ENCODE measurements around the gene LBH. TPM values are rescaled to one million over a fixed set of nuclear protein-coding genes. Genes with fewer than 3 reads are reported as not detected.

Gene LBH
- total RNA-seq, 1 donor from 2014 or later, result 2.4 TPM

GRCh38 chr2:30272286-30272685 lies 41.0 kb downstream of the LBH start:
- DNase-seq (ENCODE audit: low read depth, low spot score), result no peak

- no peak for DNase-seq (ENCODE audit: low read depth, low spot score)
Measured at GRCh38 chr2:30272761-30273573, 41.6 kb downstream of the LBH start.

- no peak for DNase-seq (ENCODE audit: low read depth, low spot score)
Measured at GRCh38 chr2:30273574-30273929, 42.2 kb downstream of the LBH start.

- DNase-seq (ENCODE audit: low read depth, low spot score), result no peak
Measured at GRCh38 chr2:30275256-30275655, 43.9 kb downstream of the LBH start.

GRCh38 chr2:30276455-30276911 lies 45.1 kb downstream of the LBH start:
- DNase-seq (ENCODE audit: low read depth, low spot score), result no peak

- no peak for DNase-seq (ENCODE audit: low read depth, low spot score)
Measured at GRCh38 chr2:30277582-30277981, 46.2 kb downstream of the LBH start.

GRCh38 chr2:30278419-30278818 lies 47.1 kb downstream of the LBH start:
- no peak for DNase-seq (ENCODE audit: low read depth, low spot score)

- DNase-seq (ENCODE audit: low read depth, low spot score), result no peak
Measured at GRCh38 chr2:30280596-30281434, 49.5 kb downstream of the LBH start.

- DNase-seq (ENCODE audit: low read depth, low spot score), result no peak
Measured at GRCh38 chr2:30282081-30282480, 50.7 kb downstream of the LBH start.

- no peak for DNase-seq (ENCODE audit: low read depth, low spot score)
Measured at GRCh38 chr2:30282721-30283120, 51.4 kb downstream of the LBH start.

- no peak for DNase-seq (ENCODE audit: low read depth, low spot score)
Measured at GRCh38 chr2:30283931-30284565, 52.7 kb downstream of the LBH start.

GRCh38 chr2:30285758-30286157 lies 54.4 kb downstream of the LBH start:
- DNase-seq (ENCODE audit: low read depth, low spot score), result no peak

GRCh38 chr2:30287190-30287840 lies 56.0 kb downstream of the LBH start:
- no peak for DNase-seq (ENCODE audit: low read depth, low spot score)

- no peak for DNase-seq (ENCODE audit: low read depth, low spot score)
Measured at GRCh38 chr2:30287857-30288513, 56.7 kb downstream of the LBH start.

- DNase-seq (ENCODE audit: low read depth, low spot score), result no peak
Measured at GRCh38 chr2:30288561-30288960, 57.2 kb downstream of the LBH start.

- no peak for DNase-seq (ENCODE audit: low read depth, low spot score)
Measured at GRCh38 chr2:30293303-30293921, 62.1 kb downstream of the LBH start.

GRCh38 chr2:30294133-30294532 lies 62.8 kb downstream of the LBH start:
- no peak for DNase-seq (ENCODE audit: low read depth, low spot score)

- no peak for DNase-seq (ENCODE audit: low read depth, low spot score)
Measured at GRCh38 chr2:30296496-30296895, 65.2 kb downstream of the LBH start.

- no peak for DNase-seq (ENCODE audit: low read depth, low spot score)
Measured at GRCh38 chr2:30298302-30298701, 67.0 kb downstream of the LBH start.

GRCh38 chr2:30300122-30300455 lies 68.8 kb downstream of the LBH start:
- no peak for DNase-seq (ENCODE audit: low read depth, low spot score)

Measured in pulmonary artery endothelial cell (primary cell).